GM06990 (cell line): ENCODE measurements around the gene RNU4-1.

Experiments
- DNase-seq: peaks from one replicate; pipeline ENCODE4 v3.0.0-alpha.2; 2011; ENCODE audit not compliant: insufficient read length; ENCODE audit errors: extremely low read depth
- H3K27me3 ChIP-seq: replicated peaks from 2 replicates; pipeline ENCODE4 v1.6.0; 2011; ENCODE audit warnings: low read length; ENCODE audit not compliant: control insufficient read depth, insufficient read depth
- H3K36me3 ChIP-seq: 2 replicates; pipeline ENCODE4 v1.5.1; 2011; ENCODE audit warnings: low read length; ENCODE audit not compliant: control insufficient read depth, insufficient read depth
- H3K4me3 ChIP-seq: replicated peaks from 2 replicates; pipeline ENCODE4 v1.5.1; 2011; ENCODE audit warnings: low read depth, mild to moderate bottlenecking, control low read depth, low read length
- CTCF ChIP-seq: IDR thresholded peaks from 2 replicates; pipeline ENCODE4 v1.5.1; 2011; ENCODE audit warnings: low read length, control low read depth, mild to moderate bottlenecking, inconsistent platforms; ENCODE audit not compliant: insufficient read depth, poor library complexity, severe bottlenecking

The RNU4-1 gene

DNA sequence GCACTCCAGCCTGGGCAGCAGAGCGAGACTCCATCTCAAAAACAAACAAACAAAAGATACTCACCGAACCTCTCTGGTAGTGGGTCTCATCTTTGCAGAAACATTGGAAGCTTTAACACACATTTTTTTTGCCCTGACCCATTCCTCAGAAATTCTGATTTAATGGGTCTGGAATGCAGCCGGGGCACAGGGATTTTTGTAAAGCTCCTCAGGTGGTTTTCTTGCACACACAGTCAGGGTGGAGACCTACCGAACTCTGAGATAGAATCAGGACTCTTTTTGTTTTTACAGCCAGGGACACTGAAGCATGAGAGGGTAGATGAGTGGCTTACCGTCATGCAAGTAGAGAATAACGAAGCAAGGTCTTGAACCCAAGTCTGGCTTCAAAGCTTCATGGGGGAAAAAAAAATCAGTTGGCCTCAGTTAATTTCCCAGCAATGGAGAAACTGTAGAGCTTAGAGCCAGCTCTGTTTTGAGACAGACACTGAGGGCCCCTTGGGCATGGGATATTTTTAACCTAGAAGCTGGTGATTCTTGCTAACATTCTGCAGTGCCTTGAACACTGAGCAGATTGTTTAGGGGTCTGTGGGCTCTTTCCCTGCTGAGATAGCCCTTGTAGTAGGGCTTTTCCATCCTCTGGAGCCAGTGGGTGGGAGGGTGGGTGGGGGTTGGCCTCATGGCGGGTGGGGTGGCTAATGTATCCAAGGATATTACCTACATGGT is 6.1 kb downstream of the RNU4-1 start:
- no peak for TF ChIP-seq CTCF
- no peak for DNase-seq
- Histone ChIP-seq H3K36me3 (no peaks in the 10 kb centered on the region), H3K27me3 (no peaks in the 10 kb centered on the region), H3K4me3 (no peak overlapping the region)

DNA sequence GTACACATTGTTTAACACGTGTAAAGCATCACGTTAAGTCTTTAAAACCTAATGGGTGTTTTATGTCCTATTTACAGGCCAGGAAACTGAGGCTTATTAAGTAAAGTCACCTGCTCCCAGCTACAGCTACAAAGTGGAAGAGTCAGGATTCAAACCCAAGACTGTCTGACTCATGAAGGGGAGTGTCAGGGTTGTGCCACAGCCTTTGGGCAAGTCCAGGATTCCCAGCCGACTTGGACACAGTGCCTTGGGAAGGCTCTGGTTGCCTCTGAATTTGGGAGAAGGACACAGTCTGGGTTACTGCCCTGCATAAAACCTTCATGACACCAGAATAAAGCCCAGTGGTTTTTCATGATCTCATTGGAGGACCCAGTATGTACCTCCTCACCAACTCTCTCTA is 8.7 kb downstream of the RNU4-1 start:
- no peak for DNase-seq
- Histone ChIP-seq H3K4me3 (no peak overlapping the region), H3K27me3 (no peaks in the 10 kb centered on the region), H3K36me3 (no peaks in the 10 kb centered on the region)
- TF ChIP-seq CTCF: no peak

GRCh38 chr12:120283318-120283717 is 9.7 kb downstream of the RNU4-1 start:
- TF ChIP-seq CTCF: no peak
- DNase-seq: no peak
- no peaks in the 10 kb centered on the region for H3K36me3 ChIP-seq
- no peak overlapping the region for H3K4me3 ChIP-seq
- H3K27me3 ChIP-seq: no peaks in the 10 kb centered on the region

DNA sequence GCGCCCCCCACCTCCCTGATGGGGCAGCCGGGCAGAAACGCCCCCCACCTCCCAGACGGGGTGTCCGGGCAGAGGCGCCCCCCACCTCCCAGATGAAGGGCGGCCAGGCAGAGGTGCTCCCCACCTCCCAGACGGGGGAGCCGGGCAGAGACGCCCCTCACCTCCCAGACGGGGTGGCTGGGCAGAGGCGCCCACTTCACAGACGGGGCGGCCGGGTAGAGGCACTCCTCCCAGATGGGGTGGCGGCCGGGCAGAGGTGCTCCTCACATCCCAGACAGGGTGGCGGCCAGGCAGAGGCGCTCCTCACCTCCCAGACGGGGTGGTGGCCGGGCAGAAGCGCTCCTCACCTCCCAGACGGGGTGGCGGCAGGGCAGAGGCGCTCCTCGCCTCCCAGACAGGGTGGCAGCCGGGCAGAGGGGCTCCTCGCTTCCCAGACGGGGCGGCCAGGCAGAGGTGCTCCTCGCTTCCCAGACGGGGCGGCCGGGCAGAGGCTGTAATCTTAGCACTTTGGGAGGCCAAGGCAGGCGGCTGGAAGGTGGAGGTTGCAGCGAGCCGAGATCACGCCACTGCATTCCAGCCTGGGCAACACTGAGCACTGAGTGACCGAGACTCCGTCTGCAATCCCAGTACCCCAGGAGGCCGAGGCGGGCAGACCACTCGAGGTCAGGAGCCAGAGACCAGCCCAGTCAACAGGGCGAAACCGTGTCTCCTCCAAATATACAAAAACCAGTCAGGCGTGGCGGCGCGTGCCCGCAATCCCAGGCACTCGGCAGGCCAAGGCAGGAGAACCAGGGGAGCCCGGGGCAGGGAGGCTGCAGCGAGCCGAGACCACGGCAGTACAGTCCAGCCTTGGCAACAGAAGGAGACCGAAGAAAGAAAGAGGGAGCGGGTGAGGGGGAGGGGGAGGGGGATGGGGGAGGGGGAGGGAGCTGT is 14.6 kb downstream of the RNU4-1 start:
- H3K36me3 ChIP-seq: no peaks in the 10 kb centered on the region
- no peak for DNase-seq
- TF ChIP-seq CTCF: no peak
- no peak overlapping the region for H3K4me3 ChIP-seq
- no peaks in the 10 kb centered on the region for H3K27me3 ChIP-seq

GRCh38 chr12:120276734-120277133 is 16.3 kb downstream of the RNU4-1 start:
- no peak for TF ChIP-seq CTCF
- H3K27me3 ChIP-seq: no peaks in the 10 kb centered on the region
- no peak for DNase-seq
- H3K4me3 ChIP-seq: no peak overlapping the region
- no peaks in the 10 kb centered on the region for H3K36me3 ChIP-seq
